NCI-H146 treated with DMSO at 0.1 percent for 48 hours (cell line): ENCODE data around the gene RNF121.
"Not testable (repeated sequence)": the region's sequence is repeated elsewhere in the genome, so short reads cannot be mapped to it uniquely, and the experiment has no call there.

Experiments
- DNase-seq: peaks from one replicate; lab custom pipeline; 2025; ENCODE audit not compliant: unreplicated experiment; lab: John Stamatoyannopoulos, UW

Gene RNF121

DNA sequence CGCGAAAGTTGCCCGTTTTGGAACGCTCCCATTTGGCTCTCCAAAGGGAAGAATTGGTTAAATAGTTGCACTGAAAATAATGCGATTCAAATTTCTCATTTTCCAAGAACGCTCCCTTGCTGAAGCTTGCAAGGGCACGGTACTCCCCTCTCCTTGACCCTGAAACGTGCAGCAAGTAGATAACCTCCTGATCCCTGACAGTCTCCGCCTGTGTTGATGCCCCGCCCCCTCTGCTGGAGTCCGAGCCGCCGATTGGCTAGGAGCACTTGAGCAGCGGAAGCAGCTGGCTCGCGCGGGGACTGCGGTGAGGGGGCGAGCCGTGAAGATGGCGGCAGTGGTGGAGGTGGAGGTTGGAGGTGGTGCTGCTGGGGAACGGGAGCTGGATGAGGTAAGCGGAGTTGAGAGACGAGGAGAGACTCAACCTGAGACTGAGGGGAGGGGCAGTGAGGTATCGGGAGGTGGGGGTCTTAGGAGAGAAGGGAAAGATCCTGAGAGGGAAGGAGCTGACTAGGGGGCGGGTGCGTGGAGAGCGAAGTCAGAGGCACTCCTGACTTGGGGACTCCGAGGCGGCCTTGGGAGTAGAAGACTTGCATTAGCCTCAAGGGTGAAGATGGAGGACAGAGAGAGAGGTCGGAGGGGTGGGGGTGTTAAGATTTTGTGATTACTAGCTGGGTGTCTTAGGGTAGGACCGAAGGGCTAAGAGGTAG is at the start of gene RNF121:
TSS of gene RNF121 (plus strand) at position 310 of the 707 bp plus-strand sequence. CDS start at position 326, 16 bp downstream.
- DNase-seq: peak; percentile 93

DNA sequence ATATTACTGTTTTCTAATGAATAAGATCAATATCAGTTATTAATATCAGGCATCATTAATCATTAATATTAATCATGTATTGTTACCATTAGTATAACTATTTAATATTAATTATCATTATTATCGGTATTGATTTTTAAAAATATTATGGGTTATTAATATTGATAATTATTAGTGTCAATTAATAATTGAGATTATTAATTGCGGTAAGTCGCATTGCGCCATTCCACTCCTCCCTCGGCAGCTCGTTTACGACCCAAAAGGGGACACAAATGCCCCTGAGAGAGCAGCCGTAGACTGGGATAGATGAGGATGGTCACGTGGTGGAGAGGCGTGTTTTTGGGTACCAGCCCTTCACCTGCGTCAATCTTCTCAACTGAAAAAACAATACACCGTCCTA is 43.0 kb upstream of the RNF121 start:
- not testable (repeated sequence) for DNase-seq

GRCh38 chr11:71888335-71889010 is 40.4 kb upstream of the RNF121 start:
- DNase-seq: not testable (repeated sequence)

DNA sequence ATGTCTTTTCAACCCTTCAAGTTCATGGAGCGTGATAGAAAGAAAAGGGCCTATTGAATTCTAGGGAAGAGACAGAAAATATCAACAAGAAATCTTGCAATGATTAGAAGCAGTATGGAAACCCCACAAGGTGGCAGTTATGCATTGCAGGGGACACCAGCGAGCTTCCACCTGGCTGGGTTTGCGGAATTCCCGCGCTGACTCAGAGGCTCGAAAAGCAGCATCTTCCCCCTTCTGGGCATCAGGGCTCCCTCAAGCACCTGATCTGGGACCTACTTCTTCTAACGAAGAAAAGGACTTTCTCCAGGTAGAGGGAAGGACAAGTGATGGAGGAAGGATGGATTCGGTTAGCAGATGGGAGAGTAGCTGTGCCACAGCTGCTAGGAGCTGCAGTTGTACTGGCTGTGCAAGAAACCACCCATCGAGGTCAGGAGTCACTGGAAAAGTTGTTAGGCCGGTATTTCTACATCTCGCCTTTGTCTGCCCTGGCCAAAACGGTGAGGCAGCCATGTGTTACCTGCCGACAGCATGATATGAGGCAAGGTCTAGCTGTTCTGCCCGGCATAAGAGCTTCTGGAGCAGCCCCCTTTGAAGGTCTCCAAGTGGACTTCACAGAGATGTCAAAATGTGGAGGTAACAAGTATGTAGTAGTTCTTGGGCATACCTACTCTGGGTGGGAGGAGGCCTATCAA is 39.5 kb upstream of the RNF121 start:
- DNase-seq: not testable (repeated sequence)

DNA sequence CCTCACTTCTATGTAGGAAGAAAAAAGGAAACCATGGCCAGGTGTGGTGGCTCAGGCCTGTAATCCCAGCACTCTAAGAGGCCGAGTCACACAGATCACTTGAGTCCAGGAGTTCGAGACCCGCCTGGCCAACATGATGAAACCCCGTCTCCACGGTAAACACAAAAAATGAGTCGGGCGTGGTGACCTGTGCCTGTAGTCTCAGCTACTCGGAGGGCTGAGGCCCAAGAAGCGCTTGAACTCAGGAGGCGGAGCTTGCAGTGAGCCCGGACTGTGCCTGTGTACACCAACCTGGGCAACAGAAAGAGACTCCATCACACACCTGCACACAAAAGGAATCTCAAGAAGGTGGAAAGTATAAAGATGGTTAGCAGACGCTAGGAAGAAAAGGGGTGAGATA is 32.9 kb upstream of the RNF121 start:
- DNase-seq: no peak

DNA sequence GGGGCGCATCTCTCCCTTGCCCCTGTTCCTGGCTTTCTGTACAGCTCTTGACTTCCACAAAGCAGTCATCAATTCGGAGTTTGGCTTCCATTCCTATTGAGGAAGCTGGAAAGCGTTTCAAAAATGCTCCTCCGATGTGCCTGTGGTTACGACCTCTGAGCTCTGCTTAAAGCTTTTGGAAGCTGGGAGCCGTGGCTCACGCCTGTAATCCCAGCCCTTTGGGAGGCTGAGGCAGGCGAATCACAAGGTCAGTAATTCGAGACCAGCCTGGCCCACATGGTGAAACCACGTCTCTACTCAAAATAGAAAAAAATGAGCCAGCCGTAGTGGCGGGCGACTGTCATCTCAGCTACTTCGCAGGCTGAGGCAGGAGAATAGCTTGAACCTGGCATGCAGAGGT is 27.7 kb upstream of the RNF121 start:
- DNase-seq: not testable (repeated sequence)

DNA sequence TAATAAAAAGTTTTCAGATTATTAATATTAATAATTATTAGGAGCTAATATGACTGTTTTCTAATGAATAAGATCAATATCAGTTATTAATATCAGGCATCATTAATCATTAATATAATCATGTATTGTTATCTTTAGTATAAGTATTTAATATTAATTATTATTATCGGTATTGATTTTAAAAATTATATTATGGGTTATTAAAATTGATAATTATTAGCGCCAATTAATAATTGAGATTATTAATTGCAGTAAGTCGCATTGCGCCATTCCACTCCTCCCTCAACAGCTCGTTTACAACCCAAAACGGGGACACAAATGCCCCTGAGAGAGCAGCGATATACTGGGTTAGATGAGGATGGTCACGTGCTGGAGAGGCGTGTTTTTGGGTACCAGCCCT is 20.6 kb upstream of the RNF121 start:
- DNase-seq: no peak

DNA sequence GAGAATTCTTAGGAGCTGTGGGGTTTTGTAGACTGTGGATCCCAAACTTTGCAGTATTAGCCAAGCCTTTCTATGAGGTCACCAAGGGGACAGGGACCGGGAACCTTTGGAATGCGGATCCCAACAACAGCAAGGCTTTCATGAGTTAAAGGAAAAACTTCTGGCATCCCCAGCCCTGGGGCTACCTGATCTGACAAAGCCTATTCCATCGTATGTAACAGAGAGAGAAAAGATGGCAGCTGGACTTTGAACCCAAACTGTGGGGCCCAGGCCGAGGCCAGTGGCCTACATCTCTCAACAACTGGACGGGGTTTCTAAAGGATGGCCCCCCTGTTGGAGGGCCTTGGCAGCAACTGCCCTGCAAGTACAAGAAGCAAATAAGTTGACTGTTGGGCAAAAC is 18.1 kb upstream of the RNF121 start:
- not testable (repeated sequence) for DNase-seq

- DNase-seq: not testable (repeated sequence)
Measured at GRCh38 chr11:71911321-71911985, 17.4 kb upstream of the RNF121 start.

DNA sequence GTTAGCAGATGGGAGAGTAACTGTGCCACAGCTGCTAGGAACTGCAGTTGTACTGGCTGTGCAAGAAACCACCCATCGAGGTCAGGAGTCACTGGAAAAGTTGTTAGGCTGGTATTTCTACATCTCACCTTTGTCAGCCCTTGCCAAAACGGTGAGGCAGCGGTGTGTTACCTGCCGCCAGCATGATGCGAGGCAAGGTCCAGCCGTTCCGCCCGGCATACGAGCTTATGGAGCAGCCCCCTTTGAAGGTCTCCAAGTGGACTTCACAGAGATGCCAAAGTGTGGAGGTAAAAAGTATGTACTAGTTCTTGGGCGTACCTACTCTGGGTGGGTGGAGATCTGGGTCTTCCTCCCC is 16.9 kb upstream of the RNF121 start:
- DNase-seq: not testable (repeated sequence)

- DNase-seq: no peak
Measured at GRCh38 chr11:71913756-71914526, 14.9 kb upstream of the RNF121 start.

DNA sequence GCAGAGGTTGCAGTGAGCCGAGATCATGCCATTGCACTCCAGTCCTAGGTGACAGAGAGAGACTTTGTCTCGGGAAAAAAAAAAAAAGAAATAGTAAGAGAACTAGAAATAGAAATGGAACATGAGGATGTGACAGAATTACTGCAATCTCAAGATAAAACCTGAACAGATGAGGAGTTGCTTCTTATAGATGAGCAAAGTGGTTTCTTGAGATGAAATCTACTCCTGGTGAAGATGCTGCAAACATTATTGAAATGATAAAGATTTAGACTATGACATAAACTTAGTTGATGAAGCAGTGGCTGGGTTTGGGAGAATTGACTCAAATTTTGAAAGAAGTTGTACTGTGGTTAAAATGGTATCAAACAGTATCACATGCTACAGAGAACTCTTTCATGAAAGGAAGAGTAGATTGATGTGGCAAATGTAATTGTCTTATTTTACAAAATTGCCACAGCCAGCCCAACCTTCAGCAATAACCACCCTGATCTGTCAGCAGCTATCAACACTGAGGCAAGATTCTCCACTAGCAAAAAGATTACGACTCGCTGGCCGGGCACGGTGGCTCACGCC is 14.1 kb upstream of the RNF121 start:
- no peak for DNase-seq

- no peak for DNase-seq
Measured at GRCh38 chr11:71917646-71918140, 11.2 kb upstream of the RNF121 start.

GRCh38 chr11:71927820-71928736 is 768 bp upstream of the RNF121 start, which contains the start of gene XNDC1N:
Gene XNDC1N (minus strand): TSS chr11:71928594. CDS start chr11:71923353, 5,241 bp downstream.
- DNase-seq: peak; percentile 89

DNA sequence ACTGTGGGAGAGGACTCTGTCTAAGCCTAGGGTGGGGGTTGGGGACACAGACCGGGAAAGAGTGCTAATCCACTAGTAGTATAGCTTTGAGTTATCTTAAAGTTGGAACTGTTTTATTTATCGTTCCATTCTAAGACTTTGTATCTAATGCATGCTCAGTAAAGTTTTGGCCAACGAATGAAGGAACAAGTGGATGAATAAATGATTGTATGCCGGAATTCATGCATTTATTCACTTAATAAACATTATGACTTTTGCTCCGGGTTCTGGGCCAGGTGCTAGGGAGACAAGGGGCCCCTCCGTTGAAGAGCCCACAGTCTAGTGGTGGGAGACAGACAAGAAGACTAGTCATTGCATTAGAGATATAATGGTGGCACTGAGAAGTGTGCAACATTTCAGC is 645 bp downstream of the RNF121 start:
- DNase-seq: no peak

DNA sequence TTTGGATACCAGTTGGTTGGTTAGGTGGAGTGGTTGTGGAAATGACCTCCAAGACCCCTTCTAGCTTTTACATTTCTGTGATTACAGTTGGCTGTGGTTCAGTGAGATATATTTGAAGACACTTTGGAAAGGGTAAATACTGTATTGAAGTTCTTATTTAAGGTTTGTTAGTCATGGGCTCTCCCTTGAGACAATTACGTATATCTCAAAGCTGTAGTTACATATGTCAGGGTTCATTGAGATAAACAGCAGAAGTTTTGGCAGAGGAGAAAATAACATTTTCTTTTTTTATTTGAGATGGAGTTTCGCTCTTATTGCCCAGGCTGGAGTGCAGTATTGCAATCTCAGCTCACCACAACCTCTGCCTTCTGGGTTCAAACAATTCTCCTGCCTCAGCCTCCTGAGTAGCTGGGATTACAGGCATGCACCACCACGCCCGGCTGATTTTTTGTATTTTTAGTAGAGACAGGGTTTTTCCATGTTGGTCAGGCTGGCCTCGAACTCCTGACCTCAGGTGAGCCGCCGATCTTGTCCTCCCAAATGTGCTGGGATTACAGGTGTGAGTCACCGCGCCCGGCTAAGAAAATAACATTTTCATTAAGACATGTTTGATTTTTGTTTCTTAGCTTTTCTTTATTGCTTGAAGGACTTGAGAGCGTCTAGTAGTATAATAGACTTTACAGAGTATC is 1.9 kb downstream of the RNF121 start:
- no peak for DNase-seq

- no peak for DNase-seq
Measured at GRCh38 chr11:71931245-71931602, 2.4 kb downstream of the RNF121 start.

DNA sequence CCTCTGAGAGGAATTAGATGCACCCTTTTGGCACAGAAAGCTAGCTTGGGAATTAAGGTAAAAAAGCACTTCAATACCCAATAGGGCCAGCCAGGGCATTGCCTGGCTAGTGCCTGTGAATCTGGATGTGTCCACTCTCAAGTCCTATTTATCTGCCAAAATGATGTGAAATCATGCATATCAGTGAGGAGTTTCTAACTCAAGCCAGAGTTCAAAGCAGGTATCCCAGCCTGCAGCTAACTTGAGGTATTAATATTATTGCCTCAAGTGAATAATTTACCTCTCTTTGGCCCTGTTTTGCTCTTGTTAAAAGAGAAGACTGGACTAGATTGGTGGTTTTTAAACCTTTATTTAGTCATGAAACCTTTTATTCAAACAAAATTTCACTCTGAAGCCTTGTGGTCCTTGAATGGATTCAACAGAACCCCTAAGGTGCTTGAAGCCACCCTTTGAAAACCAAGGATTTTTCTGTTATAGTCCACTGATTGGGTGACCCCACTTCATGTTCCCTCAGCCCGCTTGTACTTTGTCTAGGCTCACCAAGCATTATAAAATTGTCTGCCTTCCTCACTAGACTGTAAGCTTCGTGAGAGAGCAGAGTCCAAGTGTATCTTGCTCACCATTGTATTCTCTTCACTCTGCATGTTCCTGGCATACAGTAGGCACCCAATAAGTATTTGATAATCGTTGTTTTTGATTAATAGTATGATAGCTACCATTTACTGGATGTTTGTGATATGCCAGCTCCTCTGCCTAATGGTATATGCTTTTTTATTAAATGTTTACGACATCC is 4.5 kb downstream of the RNF121 start:
- DNase-seq: no peak
